ENCODE measurements around the gene MTMR10.

DNA sequence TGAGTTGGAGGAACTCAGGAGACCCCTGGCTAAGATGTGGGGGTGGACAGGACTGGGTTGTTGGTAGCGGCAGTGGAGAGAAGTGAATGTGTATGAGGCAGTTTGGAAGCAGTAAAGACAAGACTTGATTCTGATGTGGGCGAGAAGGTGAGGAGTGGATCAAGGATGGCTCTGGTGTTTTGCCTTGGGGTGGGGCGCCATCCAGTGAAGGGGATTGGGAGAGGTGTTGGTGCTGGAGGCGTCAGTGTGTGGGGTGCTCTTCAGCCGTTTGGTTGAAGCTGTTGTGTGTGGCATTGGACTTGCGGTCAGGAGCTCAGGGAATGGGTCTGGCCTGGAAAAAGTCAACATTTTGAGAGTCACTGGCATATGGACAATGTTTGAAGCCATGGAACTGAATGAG lies 74.4 kb downstream of the MTMR10 start:
- TF ChIP-seq, protein P1, sequence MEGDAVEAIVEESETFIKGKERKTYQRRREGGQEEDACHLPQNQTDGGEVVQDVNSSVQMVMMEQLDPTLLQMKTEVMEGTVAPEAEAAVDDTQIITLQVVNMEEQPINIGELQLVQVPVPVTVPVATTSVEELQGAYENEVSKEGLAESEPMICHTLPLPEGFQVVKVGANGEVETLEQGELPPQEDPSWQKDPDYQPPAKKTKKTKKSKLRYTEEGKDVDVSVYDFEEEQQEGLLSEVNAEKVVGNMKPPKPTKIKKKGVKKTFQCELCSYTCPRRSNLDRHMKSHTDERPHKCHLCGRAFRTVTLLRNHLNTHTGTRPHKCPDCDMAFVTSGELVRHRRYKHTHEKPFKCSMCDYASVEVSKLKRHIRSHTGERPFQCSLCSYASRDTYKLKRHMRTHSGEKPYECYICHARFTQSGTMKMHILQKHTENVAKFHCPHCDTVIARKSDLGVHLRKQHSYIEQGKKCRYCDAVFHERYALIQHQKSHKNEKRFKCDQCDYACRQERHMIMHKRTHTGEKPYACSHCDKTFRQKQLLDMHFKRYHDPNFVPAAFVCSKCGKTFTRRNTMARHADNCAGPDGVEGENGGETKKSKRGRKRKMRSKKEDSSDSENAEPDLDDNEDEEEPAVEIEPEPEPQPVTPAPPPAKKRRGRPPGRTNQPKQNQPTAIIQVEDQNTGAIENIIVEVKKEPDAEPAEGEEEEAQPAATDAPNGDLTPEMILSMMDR (IDR thresholded peaks at IDR 0.05) = no peak
- TF ChIP-seq POLR2A (IDR thresholded peaks at IDR 0.05) = no peak
